Esophagus squamous epithelium (tissue), 5 donors: ENCODE data around the gene LCTL. TPM values are rescaled to one million over a fixed set of nuclear protein-coding genes. Genes with fewer than 3 reads are reported as not detected.
A peak's percentile ranks its signal among the peaks of the same experiment; 100 is the strongest.

Experiments
- DNase-seq: peaks from one replicate; lab custom pipeline; 2025; lab: John Stamatoyannopoulos, UW
- H3K27ac ChIP-seq, 4 donors: fragments of 200-600 bp; sonication (generic); one replicate each; pipeline ENCODE4 v1.5.1; 2016 to 2019; ENCODE audit warnings: mild to moderate bottlenecking in 1 of 4
- H3K27me3 ChIP-seq, 4 donors: fragments of 200-600 bp; sonication (generic); 1 replicate in 3 of 4; 2 replicates in 1 of 4; pipeline versions ENCODE4 v1.5.1 to v1.6.0; 2017 to 2021; ENCODE audit warnings: antibody characterized with exemption in 1 of 4
- H3K36me3 ChIP-seq, 3 donors: fragments of 200-600 bp; sonication (generic); one replicate each; pipeline ENCODE4 v1.5.1; 2016 to 2019
- H3K4me1 ChIP-seq, 3 donors: fragments of 200-600 bp; sonication (generic); one replicate each; pipeline ENCODE4 v1.5.1; 2017 to 2019
- H3K4me3 ChIP-seq, 4 donors: fragments of 200-600 bp; sonication (generic); 1 replicate in 3 of 4; 2 replicates in 1 of 4; pipeline ENCODE4 v1.5.1; 2016 to 2019; ENCODE audit warnings: mild to moderate bottlenecking in 2 of 4, moderate library complexity in 1 of 4
- H3K9me3 ChIP-seq, 3 donors: fragments of 200-600 bp; sonication (generic); one replicate each; pipeline ENCODE4 v1.5.1; 2016 to 2019
- CTCF ChIP-seq, 6 experiments: fragments of 450-650 bp in 4 of 6; fragments of 200-600 bp in 2 of 6; sonication (generic) in 2 of 6; IDR thresholded peaks; one replicate each; pipeline ENCODE4 v1.5.1; 2016 to 2019; ENCODE audit warnings: antibody characterized with exemption in 6 of 6, mild to moderate bottlenecking in 4 of 6, moderate library complexity in 4 of 6
- POLR2A ChIP-seq, 4 donors: fragments of 450-650 bp; IDR thresholded peaks; one replicate each; pipeline ENCODE4 v1.6.1; 2017; ENCODE audit warnings: antibody characterized with exemption in 4 of 4, mild to moderate bottlenecking in 4 of 4, moderate library complexity in 3 of 4
- WGBS, 2 donors: methylation state at CpG; one replicate each; pipeline ENCODE4 v1.1.5; 2018; 5-methylcytosine and 5-hydroxymethylcytosine counted together
- intact Hi-C: fragments of 100-400 bp; cut with DNase I; formaldehyde crosslinking; loops from one replicate; pipeline ENCODE4 v1.15.0; 2022
- total RNA-seq, 4 donors: library from RNA; depleted of rRNA; stranded (reverse); fragments of >200 nt; gene quantifications; one replicate each; pipeline ENCODE4 v1.1.0, GENCODE V29; 2016
- donor health status: DM: yes; HTN: yes; CAD: no.

The LCTL gene
- total RNA-seq, 4 donors from 2014 or later: not detected

- H3K4me3 ChIP-seq: no peak overlapping the region
- TF ChIP-seq POLR2A (IDR thresholded peaks at IDR 0.05) (no peak), CTCF (IDR thresholded peaks at IDR 0.05) (no peak)
- WGBS, 2 donors: 93 to 96% methylated on average over 6 to 7 of the region's 7 CpGs
- no peaks in the 10 kb centered on the region for H3K27me3 ChIP-seq
- H3K27ac ChIP-seq: no peak overlapping the region
- no peaks in the 10 kb centered on the region for H3K9me3 ChIP-seq
- intact Hi-C loops: no loop called here
- peaks cover 0 to 6% (median 2%) of the 10 kb centered on the region in 3 donors for H3K4me1 ChIP-seq
- no peaks in the 10 kb centered on the region for H3K36me3 ChIP-seq
- DNase-seq: no peak
Measured at GRCh38 chr15:66567897-66568296, 2.1 kb upstream of the LCTL start.

- Histone ChIP-seq H3K4me3 (no peak overlapping the region), H3K4me1 (peaks cover 0 to 6% (median 2%) of the 10 kb centered on the region in 3 donors), H3K9me3 (no peaks in the 10 kb centered on the region), H3K27ac (no peak overlapping the region), H3K27me3 (no peaks in the 10 kb centered on the region), H3K36me3 (no peaks in the 10 kb centered on the region)
- 16 to 43% methylated on average over 10 to 11 of the region's 15 CpGs for WGBS, 2 donors
- no peak for TF ChIP-seq POLR2A (IDR thresholded peaks at IDR 0.05)
- TF ChIP-seq CTCF (IDR thresholded peaks at IDR 0.05): peak; percentile 41 to 75 (median 58)
- DNase-seq: no peak
- intact Hi-C loops: no loop called here
Measured at GRCh38 chr15:66566963-66567531, 1.2 kb upstream of the LCTL start.

- TF ChIP-seq POLR2A (IDR thresholded peaks at IDR 0.05) (no peak), CTCF (IDR thresholded peaks at IDR 0.05) (no peak)
- H3K9me3 ChIP-seq: no peaks in the 10 kb centered on the region
- DNase-seq: no peak
- H3K36me3 ChIP-seq: no peaks in the 10 kb centered on the region
- H3K4me3 ChIP-seq: no peak overlapping the region
- intact Hi-C loops: no loop called here
- H3K27ac ChIP-seq: no peak overlapping the region
- WGBS, 2 donors: 80% methylated on average over 4 to 8 of the region's 9 CpGs
- H3K27me3 ChIP-seq: no peaks in the 10 kb centered on the region
- H3K4me1 ChIP-seq: peaks cover 0 to 6% (median 2%) of the 10 kb centered on the region in 3 donors
Measured at GRCh38 chr15:66565141-66565641, 607 bp downstream of the LCTL start.

GRCh38 chr15:66564136-66565041 lies 1.4 kb downstream of the LCTL start:
- no peaks in the 10 kb centered on the region for H3K36me3 ChIP-seq
- TF ChIP-seq CTCF (IDR thresholded peaks at IDR 0.05): no peak
- TF ChIP-seq POLR2A (IDR thresholded peaks at IDR 0.05): no peak
- H3K4me3 ChIP-seq: no peak overlapping the region
- DNase-seq: no peak
- peaks cover 0 to 6% (median 2%) of the 10 kb centered on the region in 3 donors for H3K4me1 ChIP-seq
- WGBS, 2 donors: 74 to 82% methylated on average over 10 to 14 of the region's 18 CpGs
- H3K9me3 ChIP-seq: no peaks in the 10 kb centered on the region
- no peak overlapping the region for H3K27ac ChIP-seq
- intact Hi-C loops: no loop called here
- no peaks in the 10 kb centered on the region for H3K27me3 ChIP-seq
